Tibial artery (tissue), 4 donors: ENCODE results near the gene TSPAN9.

Experiments used
- DNase-seq, 2 donors: peaks; one replicate each; pipeline ENCODE4 v3.0.0-alpha.2; 2019
- H3K27ac ChIP-seq, 2 donors: fragments of 200-600 bp; sonication (generic) in 1 of 2; 1 replicate in 1 of 2; 2 replicates in 1 of 2; pipeline ENCODE4 v1.5.1; 2018 to 2019; ENCODE audit warnings: mild to moderate bottlenecking in 1 of 2
- H3K27me3 ChIP-seq, 2 donors: fragments of 200-600 bp; sonication (generic) in 1 of 2; one replicate each; pipeline versions ENCODE4 v1.5.1 to v1.6.0; 2016 to 2019
- H3K36me3 ChIP-seq, 3 donors: fragments of 200-600 bp; sonication (generic) in 2 of 3; one replicate each; pipeline ENCODE4 v1.5.1; 2016 to 2019; ENCODE audit warnings: mild to moderate bottlenecking in 2 of 3
- H3K4me1 ChIP-seq, 4 donors: fragments of 200-600 bp; sonication (generic) in 2 of 4; 1 replicate in 3 of 4; 2 replicates in 1 of 4; pipeline ENCODE4 v1.5.1; 2016 to 2019
- H3K4me3 ChIP-seq, 2 donors: fragments of 200-600 bp; sonication (generic) in 1 of 2; 1 replicate in 1 of 2; 2 replicates in 1 of 2; pipeline ENCODE4 v1.5.1; 2018 to 2019; ENCODE audit warnings: mild to moderate bottlenecking in 2 of 2
- H3K9me3 ChIP-seq, 3 donors: fragments of 200-600 bp; sonication (generic) in 1 of 3; one replicate each; pipeline ENCODE4 v1.5.1; 2016 to 2019
- intact Hi-C: fragments of 100-400 bp; cut with DNase I; formaldehyde crosslinking; loops from one replicate; pipeline ENCODE4 v1.15.0; 2023; ENCODE audit warnings: low total_unique reads
- TF ChIP-seq, protein P1 (sequence below), 2 experiments: fragments of 200-600 bp in 1 of 2; fragments of 450-650 bp in 1 of 2; IDR thresholded peaks; one replicate each; pipeline ENCODE4 v1.5.1; 2017 to 2019; ENCODE audit warnings: antibody characterized with exemption in 2 of 2, mild to moderate bottlenecking in 1 of 2, moderate library complexity in 1 of 2

TSPAN9 gene

GRCh38 chr12:3307389-3307788 is 230.2 kb downstream of the TSPAN9 start:
- no peaks in the 10 kb centered on the region for H3K9me3 ChIP-seq
- TF ChIP-seq, protein P1, sequence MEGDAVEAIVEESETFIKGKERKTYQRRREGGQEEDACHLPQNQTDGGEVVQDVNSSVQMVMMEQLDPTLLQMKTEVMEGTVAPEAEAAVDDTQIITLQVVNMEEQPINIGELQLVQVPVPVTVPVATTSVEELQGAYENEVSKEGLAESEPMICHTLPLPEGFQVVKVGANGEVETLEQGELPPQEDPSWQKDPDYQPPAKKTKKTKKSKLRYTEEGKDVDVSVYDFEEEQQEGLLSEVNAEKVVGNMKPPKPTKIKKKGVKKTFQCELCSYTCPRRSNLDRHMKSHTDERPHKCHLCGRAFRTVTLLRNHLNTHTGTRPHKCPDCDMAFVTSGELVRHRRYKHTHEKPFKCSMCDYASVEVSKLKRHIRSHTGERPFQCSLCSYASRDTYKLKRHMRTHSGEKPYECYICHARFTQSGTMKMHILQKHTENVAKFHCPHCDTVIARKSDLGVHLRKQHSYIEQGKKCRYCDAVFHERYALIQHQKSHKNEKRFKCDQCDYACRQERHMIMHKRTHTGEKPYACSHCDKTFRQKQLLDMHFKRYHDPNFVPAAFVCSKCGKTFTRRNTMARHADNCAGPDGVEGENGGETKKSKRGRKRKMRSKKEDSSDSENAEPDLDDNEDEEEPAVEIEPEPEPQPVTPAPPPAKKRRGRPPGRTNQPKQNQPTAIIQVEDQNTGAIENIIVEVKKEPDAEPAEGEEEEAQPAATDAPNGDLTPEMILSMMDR (IDR thresholded peaks at IDR 0.05): no peak
- no peaks in the 10 kb centered on the region for H3K4me1 ChIP-seq
- intact Hi-C loops: no loop called here
- peaks cover 0 to 78% of the 10 kb centered on the region in 2 donors for H3K27me3 ChIP-seq
- H3K27ac ChIP-seq: no peak overlapping the region
- DNase-seq: no peak
- H3K4me3 ChIP-seq: no peak overlapping the region
- no peaks in the 10 kb centered on the region for H3K36me3 ChIP-seq

GRCh38 chr12:3308063-3308462 is 230.9 kb downstream of the TSPAN9 start:
- no peak overlapping the region for H3K27ac ChIP-seq
- H3K4me1 ChIP-seq: no peaks in the 10 kb centered on the region
- peaks cover 0 to 81% of the 10 kb centered on the region in 2 donors for H3K27me3 ChIP-seq
- no peaks in the 10 kb centered on the region for H3K9me3 ChIP-seq
- no peak for DNase-seq
- intact Hi-C loops: no loop called here
- no peaks in the 10 kb centered on the region for H3K36me3 ChIP-seq
- TF ChIP-seq, protein P1 (IDR thresholded peaks at IDR 0.05): no peak
- H3K4me3 ChIP-seq: no peak overlapping the region

- TF ChIP-seq, protein P1 (IDR thresholded peaks at IDR 0.05): no peak
- DNase-seq: no peak
- no peaks in the 10 kb centered on the region for H3K9me3 ChIP-seq
- intact Hi-C loops: no loop called here
- no peaks in the 10 kb centered on the region for H3K4me1 ChIP-seq
- no peaks in the 10 kb centered on the region for H3K36me3 ChIP-seq
- peaks cover 0 to 77% of the 10 kb centered on the region in 2 donors for H3K27me3 ChIP-seq
- no peak overlapping the region for H3K27ac ChIP-seq
- no peak overlapping the region for H3K4me3 ChIP-seq
These were observed 231.4 kb downstream of the TSPAN9 start for GRCh38 chr12:3308609-3309008.

GRCh38 chr12:3309805-3310204 is 232.6 kb downstream of the TSPAN9 start:
- no peak overlapping the region for H3K27ac ChIP-seq
- no peak overlapping the region for H3K4me3 ChIP-seq
- DNase-seq: no peak
- peaks cover 0 to 10% (median under 1%) of the 10 kb centered on the region in 4 donors for H3K4me1 ChIP-seq
- intact Hi-C loops: no loop called here
- no peaks in the 10 kb centered on the region for H3K36me3 ChIP-seq
- no peaks in the 10 kb centered on the region for H3K9me3 ChIP-seq
- peaks cover 0 to 65% of the 10 kb centered on the region in 2 donors for H3K27me3 ChIP-seq
- TF ChIP-seq, protein P1 (IDR thresholded peaks at IDR 0.05): no peak

GRCh38 chr12:3310271-3311026 is 233.3 kb downstream of the TSPAN9 start:
- H3K4me1 ChIP-seq: peaks cover 0 to 16% (median 6%) of the 10 kb centered on the region in 4 donors
- H3K4me3 ChIP-seq: no peak overlapping the region
- peaks cover 0 to 59% of the 10 kb centered on the region in 2 donors for H3K27me3 ChIP-seq
- no peak for DNase-seq
- intact Hi-C loops: no loop called here
- H3K36me3 ChIP-seq: no peaks in the 10 kb centered on the region
- no peaks in the 10 kb centered on the region for H3K9me3 ChIP-seq
- TF ChIP-seq, protein P1 (IDR thresholded peaks at IDR 0.05): no peak
- H3K27ac ChIP-seq: no peak overlapping the region
